Stimulated activated CD4-positive, alpha-beta T cell treated with anti-CD3 and anti-CD28 coated beads, Interleukin-12 subunit alpha, Interleukin-12 subunit beta, amount 100 ng/mL, for 48 hours (primary cell): ENCODE data around the gene SNW1.
A peak's percentile ranks its signal among the peaks of the same experiment; 100 is the strongest.
"Not testable (repeated sequence)": the region's sequence is repeated elsewhere in the genome, so short reads cannot be mapped to it uniquely, and the experiment has no call there.

Experiments used
- DNase-seq, 3 donors: peaks; one replicate each; pipeline ENCODE4 v3.0.0-alpha.2; 2020; ENCODE audit warnings: low read depth in 2 of 3, low spot score in 1 of 3

The SNW1 gene

DNA sequence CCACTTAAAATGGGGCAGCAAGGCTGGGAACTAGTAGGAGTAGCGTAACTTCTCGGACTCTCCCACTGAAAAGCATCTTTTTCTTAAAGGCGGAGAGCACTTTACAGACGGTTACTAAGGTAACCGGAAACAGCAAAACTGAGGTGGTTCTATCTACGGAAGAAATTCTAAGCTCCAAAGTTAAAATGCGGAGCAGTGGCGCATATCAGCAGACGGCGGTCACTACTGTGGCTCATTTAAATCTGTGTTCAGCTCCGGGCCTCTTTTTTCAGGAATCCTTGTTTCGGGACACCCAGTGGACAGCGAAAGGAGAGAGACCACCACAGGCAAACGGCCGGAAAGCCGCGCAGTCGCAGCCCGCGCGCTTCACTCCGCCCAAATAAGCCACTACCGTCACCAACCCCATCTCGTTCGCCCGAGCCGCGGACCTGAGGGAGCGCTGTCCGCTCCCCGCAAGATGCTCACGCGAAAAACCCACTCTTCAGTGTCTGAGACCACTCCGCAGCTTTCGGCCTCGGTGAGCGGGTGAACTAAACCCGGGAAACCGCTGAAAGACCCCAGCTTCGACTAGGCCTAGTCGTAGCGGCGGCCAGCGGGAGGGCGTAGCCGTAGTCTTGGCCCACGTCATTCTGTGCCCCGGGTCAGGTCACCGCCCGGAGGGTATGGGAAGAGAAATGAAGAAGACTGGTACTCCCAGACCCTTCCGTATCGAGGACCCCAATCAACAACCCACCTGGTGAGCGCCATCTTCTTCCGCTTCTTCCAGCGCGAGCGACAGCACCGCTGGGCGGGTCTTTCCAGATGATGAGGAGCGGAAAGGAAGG, at the start of gene SNW1:
TSS of gene SNW1 (minus strand) at position 776 of the 824 bp plus-strand sequence. CDS start at position 747, 29 bp downstream.
- peak; percentile 81 to 87 (median 86) for DNase-seq

DNA sequence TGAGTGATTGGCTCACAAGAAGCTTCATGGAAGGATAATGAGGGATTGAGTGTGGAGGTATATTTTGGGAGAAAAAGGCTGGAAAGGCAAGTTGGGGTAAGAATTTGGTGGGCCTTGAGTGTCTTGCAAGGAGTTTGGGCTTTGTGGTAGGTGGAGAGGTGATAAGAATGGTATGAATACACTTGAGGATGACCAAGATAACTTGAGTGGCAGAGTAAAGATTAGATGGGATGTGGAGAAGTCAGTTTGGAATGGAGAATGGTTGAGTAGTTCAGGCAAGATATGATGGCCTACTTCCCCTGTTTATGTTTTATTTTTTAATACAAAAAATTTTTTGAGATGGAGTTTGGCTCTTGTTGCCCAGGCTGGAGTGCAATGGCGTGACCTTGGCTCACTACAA, 48.1 kb upstream of the SNW1 start:
- DNase-seq, result no peak

DNA sequence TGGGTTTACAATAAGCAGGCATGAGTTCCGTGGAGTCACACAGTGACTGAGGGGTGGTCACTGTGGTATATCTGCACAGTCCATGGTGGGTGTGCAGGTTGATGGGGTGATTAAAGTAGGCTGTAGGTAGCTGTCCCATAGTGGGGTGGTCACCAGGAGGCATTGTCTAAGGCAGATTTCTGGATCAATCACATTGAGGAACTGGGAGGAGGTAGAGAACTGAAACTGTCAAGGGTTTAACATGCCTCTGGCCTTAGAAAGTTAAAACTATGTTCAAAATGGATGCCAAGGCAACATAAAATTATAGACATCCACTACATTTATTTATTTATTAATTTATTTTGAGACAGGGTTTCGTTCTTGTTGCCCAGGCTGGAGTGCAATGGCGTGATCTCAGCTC, 47.3 kb upstream of the SNW1 start:
- no peak for DNase-seq

DNA sequence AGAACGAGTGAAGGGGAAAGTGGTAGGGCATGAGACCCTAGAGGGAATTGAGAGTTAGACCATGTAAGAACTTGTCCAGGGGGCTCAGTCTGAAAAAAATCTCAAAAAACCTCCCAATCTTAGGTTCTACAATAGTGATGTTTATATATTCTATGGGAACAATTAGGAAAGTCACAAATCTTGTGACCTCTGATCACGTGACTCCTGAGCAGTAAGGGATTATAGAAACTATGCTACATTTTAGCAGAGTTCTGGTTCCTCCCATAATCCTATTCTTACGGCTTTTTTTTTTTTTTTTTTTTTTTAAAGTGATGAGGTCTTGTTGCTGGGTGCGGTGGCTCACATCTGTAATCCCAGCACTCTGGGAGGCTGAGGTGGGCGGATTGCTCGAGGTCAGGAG, 44.8 kb upstream of the SNW1 start:
- DNase-seq, result no peak

DNA sequence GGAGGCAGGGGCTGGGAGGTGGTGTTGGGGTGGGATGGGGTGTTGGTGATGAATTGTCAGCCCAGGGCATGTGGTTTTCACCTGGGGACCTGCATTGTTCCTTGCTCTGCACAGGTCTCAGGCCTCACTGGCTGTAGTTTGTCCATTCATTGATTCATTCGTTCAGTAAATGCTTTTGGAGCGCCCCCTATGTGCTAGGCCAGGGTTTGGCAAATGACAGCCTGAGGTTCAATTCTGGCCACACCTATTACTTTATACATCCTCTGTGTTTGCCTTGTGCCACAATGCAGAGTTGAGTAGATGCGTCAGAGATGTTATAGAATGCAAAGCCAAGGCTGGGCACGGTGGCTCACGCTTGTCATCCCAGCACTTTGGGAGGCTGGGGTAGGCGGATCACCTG, 43.6 kb upstream of the SNW1 start:
- DNase-seq, result peak in 2 of 3 donors; percentile 3 to 33

DNA sequence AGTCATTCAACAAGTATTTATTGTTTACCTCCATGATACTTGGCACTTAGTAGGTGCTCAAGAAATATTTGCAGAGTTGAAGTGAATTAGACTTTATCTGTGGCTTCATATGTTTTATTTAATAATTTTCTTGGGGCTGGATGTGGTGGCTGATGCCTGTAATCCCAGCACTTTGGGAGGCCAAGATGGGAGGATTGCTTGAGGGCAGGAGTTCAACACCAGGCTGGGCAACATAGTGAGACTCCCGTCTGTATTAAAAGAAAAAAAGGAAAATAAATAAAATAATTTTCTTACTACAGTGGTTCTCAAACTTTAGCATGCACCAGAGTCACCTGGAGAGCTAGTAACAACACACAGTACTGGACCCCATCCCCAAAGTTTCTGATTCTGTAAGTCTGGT, 39.9 kb upstream of the SNW1 start:
- DNase-seq, result no peak

DNA sequence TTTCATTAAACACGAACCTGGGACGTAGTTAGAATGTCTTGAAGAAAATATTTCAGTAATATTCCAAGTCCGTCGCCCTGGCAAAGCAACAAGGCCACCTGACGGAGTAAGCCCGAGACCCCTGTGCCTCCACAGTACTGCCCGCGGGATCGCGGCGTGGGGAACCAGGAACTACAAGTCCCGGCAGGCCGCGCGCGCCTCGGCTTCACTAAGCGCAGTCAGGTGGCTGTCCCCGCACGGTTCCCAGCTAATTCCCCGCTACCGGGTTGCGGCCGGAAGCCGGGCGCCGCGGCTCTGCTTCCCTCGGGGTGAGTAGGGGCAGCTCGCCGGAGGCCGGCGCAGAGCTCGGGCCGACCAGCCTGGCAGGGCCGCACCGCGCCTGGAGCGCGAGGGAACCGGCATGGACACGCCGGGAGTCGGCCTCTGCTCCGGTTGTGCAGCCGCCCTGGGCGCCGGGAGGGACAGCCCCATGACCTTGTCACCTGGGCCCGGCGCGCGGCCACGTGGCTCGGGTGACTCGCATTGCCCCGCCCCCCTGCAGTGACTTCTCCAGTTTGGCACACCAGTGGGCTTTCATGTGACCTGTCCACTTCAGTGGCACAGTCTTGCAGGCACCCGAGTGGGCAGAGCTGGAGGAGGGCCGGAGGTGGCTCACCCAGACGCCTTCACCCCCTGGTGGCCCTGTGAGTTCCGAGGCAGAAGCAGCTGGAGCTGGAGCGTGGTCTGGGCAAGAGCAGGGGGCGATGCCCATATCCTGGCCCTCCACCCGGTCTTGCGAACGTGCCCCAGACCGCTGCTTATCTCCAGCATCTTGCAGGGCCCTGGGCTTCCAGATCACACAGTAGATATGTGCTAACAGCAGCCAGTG, 39.1 kb upstream of the SNW1 start, which contains the start of gene ADCK1:
TSS of gene ADCK1 (plus strand) at position 247 of the 868 bp plus-strand sequence. CDS start 18,870 bp downstream, outside the sequence.
- peak; percentile 75 to 84 (median 78) for DNase-seq

DNA sequence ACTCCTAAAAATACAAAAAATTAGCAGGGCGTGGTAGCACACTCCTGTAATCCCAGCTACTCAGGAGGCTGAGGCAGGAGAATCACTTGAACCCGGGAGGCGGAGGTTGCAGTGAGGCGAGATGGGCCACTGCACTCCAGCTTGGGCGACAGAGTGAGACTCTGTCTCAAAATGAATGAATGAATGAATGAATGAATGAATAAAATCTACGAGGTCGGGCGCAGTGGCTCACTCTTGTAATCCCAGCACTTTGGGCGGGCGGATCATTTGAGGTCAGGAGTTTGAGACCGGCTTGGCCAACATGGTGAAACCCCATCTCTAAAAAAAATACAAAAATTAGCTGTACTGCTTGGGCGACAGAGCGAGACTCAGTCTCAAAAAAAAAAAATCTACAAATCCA, 38.5 kb upstream of the SNW1 start:
- not testable (repeated sequence) for DNase-seq

DNA sequence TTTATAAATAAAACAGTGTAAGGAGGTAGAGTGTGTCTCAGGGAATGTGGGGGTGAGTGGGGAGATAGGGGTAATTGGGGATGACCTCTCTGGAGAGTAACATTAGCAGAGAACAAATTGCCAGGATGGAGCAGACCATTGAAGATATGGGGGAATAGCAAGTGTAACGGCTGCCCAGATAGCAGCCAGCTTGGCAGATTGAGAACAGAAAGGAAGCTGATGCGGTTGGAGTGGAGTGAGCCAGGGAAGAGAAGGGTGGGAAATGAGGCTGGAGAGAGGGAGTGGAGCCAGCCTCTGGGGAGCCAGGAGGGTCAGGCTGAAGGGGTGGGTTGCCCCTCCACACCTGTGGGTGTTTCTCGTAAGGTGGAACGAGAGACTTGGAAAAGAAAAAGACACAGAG, 33.4 kb upstream of the SNW1 start:
- no peak for DNase-seq

DNA sequence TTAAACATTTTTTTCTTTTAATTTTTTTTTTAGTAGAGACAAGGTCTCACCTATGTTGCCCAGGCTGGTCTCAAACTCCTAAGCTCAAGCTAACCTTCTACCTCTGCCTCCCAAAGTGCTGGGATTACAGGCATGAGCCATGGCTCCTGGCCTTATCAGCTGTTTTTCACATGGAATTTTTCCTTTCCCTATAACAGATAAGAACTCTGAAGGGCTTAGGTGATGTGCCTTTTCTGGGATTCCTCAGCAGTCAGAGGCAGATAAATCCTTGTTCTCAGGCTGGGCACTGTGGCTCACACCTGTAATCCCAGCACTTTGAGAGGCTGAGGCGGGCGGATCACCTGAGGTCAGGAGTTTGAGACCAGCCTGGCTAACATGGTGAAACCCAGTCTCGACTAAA, 32.3 kb upstream of the SNW1 start:
- DNase-seq, result not testable (repeated sequence)

DNA sequence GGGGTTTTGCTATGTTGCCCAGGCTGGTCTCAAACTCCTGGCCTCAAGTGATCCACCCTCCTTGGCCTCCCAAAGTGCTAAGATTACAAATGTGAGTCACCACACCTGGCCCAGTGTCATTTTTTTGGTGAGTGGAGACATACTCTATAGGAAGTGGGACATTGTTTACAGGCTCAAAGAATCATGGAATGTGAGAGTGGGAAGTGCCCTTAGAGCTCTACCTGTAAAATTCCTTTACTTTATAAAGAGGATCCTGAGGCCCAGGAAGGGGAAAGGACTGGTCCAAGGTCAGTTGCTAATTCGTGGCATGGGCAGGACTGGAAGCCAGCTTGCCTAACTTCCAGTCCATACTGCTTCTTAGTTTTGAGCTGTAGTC, 30.3 kb upstream of the SNW1 start:
- no peak for DNase-seq

DNA sequence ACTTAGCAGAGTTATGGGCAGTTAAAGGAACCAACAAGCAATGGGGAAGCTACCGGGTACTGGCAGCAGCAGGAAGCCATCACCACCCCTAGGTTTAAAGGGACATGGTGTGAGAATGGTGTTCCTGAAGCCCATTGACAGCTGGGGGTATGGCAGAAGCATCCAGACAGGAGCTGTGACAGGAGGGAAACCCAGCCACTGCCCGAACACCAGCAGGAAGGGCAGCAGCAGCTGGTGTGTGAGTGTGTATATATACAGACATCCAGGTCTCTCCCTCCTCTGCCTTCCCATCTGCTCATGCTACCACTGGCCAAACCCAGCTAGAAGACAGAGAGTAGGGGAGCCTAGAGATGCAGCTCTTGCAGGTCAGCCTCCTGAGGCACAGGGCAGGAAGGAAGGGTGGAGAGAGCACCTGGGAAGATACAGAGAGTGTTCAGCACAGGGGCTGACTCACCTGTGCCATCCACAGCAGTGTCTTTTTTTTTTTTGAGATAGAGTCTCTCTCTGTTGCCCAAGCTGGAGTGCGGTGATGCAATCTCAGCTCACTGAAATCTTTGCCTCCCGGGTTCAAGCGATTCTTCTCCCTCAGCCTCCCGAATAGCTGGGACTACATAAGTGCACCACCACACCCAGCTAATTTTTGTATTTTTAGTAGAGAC, 29.7 kb upstream of the SNW1 start:
- DNase-seq, result no peak

DNA sequence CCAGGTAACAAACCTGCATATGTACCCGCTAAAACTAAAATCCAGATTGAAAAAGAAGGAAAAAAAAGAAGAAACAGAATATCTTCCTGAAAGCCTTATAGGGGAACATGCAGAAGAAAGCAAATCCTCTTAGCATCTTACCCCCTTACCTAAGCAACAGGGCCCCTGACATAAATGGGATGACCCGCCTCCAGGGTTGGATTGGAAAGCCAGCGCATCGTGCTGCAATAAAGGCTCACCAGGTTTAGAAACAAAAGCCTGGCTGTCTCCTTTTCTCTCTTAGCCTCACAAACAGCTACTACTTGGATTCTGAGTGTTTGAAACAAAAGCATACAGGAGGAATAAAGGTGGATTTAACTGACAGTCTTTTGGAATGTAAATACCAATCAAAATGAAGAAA, 25.2 kb upstream of the SNW1 start:
- no peak for DNase-seq

DNA sequence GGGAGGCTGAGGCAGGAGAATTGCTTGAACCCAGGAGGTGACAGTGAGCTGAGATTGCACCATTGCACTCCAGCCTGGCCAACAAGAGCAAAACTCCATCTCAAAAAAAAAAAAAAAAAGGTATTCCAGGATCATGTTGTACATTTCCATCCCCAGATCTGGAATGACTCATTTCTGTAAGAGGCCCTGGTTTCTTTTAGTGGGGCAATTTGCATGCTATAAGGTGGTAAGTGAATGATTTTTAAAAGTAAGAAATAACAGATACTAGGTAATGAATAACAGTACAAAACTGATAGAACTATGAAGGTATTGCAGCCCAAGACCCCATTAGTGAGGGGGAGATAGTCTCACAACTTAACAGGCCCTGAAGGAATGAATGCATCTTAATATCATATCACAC, 21.2 kb upstream of the SNW1 start:
- DNase-seq, result no peak

DNA sequence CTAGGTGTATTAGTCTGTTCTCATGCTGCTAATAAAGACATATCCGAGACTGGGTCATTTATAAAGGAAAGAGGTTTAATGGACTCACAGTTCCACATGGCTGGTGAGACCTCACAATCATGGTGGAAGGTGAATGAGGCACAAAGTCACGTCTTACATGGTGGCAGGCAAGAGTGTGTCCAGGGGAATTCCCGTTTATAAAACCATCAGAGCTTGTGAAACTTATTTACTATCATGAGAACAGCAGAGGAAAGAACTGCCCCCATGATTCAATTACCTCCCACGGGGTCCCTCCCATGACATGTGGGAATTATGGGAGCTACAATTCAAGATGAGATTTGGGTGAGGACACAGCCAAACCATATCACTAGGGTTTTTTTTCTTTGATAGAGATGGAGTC, 13.0 kb upstream of the SNW1 start:
- DNase-seq, result not testable (repeated sequence)

DNA sequence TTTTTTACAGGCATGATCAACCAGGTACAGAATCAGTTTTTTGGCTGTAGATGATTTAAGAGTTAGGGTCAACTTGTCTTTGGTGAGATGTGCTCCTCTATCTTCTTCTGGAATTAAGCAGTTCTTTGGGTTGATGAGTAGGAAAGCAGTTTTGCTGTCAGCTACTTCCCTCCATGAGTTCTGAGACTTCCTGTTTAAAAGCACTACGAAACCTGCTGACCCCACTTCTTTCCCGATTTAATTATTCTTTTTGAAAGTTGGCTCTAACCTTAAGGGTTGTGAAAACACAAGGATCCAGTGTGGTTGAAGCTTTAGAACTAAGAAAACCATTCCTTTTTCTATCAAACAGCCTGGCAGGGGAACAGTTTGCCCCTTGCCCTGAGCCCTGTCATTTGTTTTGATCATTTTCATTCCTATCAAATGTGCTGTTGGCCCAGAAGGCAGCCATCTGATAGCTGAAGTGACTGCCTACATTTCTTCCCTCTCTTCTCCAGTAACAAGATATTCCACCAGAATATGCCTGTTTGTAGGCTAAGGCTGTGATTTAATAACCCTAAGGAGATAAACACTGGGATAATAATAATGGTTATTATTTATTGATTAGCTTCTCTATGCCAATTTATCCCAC, 7.6 kb upstream of the SNW1 start:
- DNase-seq, result not testable (repeated sequence)

DNA sequence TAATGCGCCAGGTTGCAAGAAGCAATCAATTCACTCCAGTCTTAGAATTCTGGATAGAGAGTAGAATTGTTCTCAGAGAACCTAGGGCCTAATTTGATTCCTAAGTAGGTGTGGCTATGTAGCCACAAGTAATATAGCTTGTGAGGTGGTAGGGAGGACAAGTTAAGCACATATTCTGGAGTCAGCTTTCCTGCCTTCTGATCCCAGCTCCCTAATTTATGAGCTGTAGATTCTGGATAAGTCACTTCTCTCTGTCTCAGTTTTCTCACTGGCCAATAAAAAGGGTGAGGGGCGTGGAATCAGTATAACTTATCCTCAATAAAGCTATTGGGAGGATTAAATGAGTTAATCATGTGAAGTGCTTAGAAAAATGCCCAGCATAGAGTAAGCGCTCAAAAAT, 3.0 kb upstream of the SNW1 start:
- no peak for DNase-seq

DNA sequence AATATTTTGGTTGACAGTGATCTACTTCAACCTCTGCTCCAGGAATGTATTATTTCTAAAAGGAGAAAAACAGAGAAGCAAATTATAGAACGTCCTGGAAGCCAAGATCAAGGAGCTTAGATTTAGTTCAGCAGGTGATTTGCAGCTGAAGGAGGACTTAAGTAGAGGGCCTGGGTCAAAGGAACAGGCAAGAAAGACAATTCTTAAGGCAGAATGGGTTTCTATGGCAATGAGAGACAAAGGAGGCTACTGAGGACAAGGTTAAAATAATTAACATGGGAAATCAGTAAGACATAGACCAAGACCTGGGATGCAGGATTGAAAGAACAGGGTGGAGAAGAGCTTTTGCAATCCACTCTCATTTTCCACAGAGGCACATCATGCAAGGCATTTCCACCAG, 2.4 kb upstream of the SNW1 start:
- no peak for DNase-seq

DNA sequence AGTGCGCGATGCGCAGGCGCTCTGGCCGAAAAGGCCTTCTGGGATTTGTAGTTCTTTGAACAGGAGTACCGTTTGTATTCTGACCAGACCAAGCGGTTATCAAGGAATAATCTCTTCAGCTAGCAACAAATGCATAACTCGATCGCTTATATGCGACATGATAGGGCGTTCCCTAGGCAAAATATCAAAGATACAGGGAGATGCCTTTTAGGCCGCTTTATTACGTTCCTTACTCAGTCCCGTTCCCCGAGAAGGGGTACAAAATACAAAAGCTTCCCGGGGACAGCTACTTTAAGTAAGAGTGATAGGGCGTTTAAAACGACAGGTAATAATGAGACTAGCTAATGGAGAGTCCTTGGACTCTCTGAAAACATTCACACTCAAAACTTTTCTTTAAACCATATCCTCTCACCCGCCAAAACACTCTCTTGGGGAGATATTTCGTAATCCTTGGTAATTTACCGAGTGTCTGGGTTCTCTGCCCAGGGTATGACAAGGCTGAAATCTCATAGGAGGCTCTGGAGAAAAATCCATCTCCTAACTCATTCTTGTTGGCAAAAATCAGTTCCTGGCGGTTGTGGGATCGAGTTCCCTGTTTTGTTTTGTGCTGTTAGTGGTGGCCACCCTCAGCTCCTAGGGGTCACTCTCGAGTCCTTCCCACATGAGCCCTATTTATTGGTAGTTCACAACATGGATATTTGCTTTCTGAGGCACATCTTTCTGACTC, 412 bp upstream of the SNW1 start:
- DNase-seq, result no peak

DNA sequence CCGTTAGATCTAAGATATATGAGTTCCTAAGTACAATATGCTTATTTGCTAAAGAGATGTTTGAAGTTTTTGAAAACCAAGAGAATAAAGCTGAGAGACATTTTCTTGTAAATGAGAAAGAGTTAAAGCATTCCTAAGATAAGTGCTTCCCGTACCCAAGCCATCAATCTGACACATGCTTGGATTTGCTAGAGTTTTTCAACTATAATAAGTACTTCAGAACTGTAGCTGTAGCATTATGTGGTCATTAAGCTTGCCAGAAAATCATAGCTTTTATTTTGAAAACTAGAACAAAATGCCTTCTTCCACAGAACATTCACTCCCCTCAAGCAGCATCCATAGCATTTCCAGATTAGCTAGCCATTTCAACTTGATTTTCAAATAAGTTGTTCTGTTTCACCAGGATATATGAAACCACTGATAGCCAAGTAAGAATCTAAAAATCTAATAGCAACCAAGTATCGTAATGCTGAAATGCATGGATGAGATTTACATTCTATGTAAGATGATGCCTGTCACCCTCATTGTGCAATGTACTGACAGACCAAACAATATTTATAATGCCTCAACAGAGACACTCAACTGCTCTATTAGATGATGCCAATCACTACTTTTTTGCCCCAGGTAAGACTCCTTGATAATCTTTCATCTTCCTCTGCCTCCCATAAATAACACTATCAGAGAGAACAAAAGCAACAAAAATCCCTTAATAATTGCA, 8.0 kb downstream of the SNW1 start:
- no peak for DNase-seq
